ENCODE results near the gene AKAP13.

Gene AKAP13

DNA sequence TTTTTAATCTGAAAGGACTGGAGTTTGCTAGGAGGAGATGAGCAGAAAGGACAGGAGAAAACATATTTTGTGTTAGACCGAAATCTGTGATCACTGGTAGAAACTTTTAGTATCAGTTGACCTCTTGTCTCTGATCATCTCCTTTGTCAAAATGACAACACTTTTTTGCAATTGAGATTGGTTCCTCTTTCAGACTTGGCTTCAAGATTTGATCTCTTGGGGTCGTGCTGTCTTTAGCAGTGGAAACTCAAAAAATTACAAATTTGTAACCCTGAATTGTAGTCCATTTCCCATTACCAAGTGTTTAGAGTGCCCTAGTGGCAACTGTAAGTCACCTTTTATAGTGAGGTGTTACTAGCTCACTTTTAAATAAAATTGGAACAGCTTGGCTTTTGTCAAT lies 306.9 kb downstream of the AKAP13 start:
- H3K27ac ChIP-seq: peak overlapping the region in 4 of 11 experiments; percentile 2 to 36 (median 19); a peak in 4 of 22 replicates
- peaks cover 0 to 83% (median 0%) of the 10 kb centered on the region in 11 experiments; a peak in 7 of 22 replicates for H4K20me1 ChIP-seq
- H3K36me3 ChIP-seq: peaks cover 42 to 77% (median 73%) of the 10 kb centered on the region in 11 experiments
- no peak for TF ChIP-seq Cebpa-rat (IDR thresholded peaks at IDR 0.05)
- no peak overlapping the region for H3K9ac ChIP-seq
- no peaks in the 10 kb centered on the region for H3K27me3 ChIP-seq
- no peaks in the 10 kb centered on the region for H3K9me3 ChIP-seq (replicated peaks in 1 of 11)
- H3K4me2 ChIP-seq: peak overlapping the region in 7 of 11 experiments; percentile 3 to 37 (median 26); a peak in 9 of 22 replicates
- peaks cover 46 to 61% (median 55%) of the 10 kb centered on the region in 10 experiments for H3K4me1 ChIP-seq
- H3K4me3 ChIP-seq: no peak overlapping the region

DNA sequence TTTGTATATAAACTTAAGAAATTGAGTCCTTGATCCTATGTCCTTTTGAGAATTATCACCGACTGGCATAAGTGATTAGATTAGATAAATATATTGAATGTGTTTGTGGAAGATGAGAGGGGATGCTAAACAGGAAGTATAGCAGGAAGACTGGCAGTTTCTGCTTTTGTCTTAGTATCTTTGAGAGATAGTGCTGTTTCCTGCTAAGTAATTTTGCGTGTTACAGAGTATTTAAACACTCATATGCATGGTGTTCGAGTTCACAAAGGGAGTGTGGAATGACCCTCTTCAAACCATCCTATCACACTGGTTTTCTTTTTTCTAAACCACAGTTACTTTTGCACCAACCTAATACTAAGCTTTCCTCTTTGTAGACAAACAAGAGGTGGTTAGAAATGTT lies 308.3 kb downstream of the AKAP13 start:
- Histone ChIP-seq H3K27me3 (no peaks in the 10 kb centered on the region), H3K27ac (peak overlapping the region; percentile 67 to 92 (median 85); a peak in 21 of 22 replicates), H3K36me3 (peaks cover 42 to 77% (median 73%) of the 10 kb centered on the region in 11 experiments), H4K20me1 (peaks cover 0 to 81% (median 0%) of the 10 kb centered on the region in 11 experiments; a peak in 6 of 22 replicates), H3K9ac (peak overlapping the region in 10 of 11 experiments; percentile 40 to 88 (median 80); a peak in 13 of 22 replicates), H3K4me1 (peaks cover 55 to 75% (median 68%) of the 10 kb centered on the region in 10 experiments), H3K4me3 (peak overlapping the region in 2 of 10 experiments; percentile 9 to 35; a peak in 2 of 20 replicates), H3K4me2 (peak overlapping the region; percentile 74 to 95 (median 89)), H3K9me3 (replicated peaks in 1 of 11) (no peaks in the 10 kb centered on the region)
- TF ChIP-seq Cebpa-rat (IDR thresholded peaks at IDR 0.05): no peak

DNA sequence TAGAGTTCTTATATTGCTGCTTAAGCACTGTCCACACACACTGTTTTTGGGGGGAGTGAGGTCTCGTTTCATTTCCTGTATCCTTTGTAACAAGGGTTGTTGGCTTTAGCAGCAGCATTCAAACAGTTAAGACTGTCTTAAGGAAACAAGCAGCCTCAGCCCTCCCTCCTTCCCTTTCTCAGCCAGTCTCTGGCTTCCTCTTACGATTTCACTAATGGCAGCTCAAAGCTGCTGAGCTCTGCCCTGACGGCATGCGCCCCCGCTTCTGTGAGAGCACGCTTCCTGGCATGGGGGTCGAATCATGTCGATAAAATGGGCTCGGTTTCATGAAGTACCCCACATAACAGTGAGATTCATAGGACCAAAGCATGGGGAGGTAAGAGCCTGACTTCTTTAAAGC lies 309.3 kb downstream of the AKAP13 start:
- H3K36me3 ChIP-seq: peaks cover 42 to 77% (median 73%) of the 10 kb centered on the region in 11 experiments
- H3K4me2 ChIP-seq: peak overlapping the region; percentile 74 to 95 (median 89)
- peak overlapping the region; percentile 67 to 92 (median 85) for H3K27ac ChIP-seq
- no peaks in the 10 kb centered on the region for H3K27me3 ChIP-seq
- H3K4me3 ChIP-seq: peak overlapping the region; percentile 49 to 69 (median 60)
- peaks cover 0 to 81% (median 0%) of the 10 kb centered on the region in 11 experiments; a peak in 6 of 22 replicates for H4K20me1 ChIP-seq
- no peaks in the 10 kb centered on the region for H3K9me3 ChIP-seq (replicated peaks in 1 of 11)
- H3K4me1 ChIP-seq: peaks cover 55 to 80% (median 69%) of the 10 kb centered on the region in 10 experiments
- TF ChIP-seq Cebpa-rat (IDR thresholded peaks at IDR 0.05): no peak
- peak overlapping the region; percentile 76 to 88 (median 80) for H3K9ac ChIP-seq

DNA sequence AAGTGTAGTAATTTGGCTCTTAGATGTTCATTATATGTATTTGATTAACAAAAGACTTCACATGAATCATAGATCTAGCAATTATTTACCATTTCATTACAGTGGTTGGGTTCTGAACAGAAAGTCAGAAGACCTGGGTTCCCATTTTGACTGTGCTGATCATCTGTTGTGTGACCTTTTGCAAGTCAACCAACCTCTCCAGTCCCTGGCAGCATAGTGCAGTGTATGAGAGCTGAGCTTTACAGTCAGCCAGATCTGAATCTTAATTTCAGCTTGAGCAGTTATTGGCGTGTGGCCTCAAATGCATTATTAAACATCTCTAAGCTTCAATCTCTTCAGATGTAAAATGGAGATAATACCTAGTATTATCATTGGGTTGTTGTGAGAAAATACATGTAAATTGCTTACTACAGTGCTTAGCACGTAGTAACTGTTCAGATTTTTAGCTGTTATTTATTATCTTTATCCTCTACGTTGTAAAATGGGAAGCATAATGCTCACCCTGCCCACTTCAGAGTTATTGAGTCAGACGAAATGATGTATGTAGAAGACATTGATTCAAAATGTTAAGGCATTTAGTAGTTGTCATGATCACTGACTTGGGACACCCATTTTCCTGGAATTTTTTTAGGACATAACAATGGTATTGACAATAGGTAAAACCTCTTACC lies 310.3 kb downstream of the AKAP13 start:
- peaks cover 55 to 80% (median 67%) of the 10 kb centered on the region in 10 experiments for H3K4me1 ChIP-seq
- H3K4me2 ChIP-seq: peak overlapping the region; percentile 74 to 95 (median 89)

DNA sequence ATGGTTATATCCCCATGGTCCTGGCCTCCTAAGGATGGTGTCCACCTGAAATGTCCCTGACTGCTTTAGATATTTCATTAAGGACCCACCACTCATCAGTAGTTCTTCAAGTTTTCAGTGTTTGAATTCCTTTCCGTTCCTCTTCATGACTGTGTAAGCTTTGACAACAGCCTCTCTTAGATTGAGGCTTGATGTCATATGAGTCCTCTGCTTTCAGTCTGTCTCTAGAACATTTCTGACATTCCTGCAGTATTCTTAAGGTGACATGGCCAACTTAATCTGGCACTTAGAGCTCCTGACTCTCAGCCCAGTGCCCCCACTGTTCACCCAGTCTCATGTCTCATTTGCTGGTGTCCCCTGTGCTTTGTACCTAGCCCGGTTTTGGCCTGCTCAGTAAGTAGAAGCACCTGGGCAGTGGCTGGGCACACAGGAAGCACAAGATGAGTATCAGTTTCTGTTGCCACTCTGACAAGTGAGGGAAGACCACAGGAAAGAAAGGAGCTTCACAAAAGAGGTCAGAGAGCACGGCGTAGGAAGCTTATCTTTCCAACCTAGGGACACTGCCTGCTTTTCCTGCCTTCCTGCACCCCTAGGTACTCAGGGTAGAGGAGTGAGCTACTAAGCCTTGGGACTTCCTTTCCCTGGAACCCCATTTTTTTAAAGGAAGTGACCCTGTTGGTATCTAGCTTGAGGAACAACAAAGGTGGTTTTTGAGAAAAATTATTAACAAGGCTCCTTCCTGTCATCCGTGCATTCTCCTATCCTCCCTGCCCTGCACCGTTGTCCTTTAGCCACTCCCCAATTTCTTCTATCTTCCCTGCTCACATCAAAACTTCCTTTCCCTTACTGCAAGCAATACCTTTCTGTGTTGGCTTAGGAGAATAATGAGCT lies 311.2 kb downstream of the AKAP13 start:
- Histone ChIP-seq H3K27me3 (no peaks in the 10 kb centered on the region), H4K20me1 (peaks cover 0 to 82% (median 0%) of the 10 kb centered on the region in 11 experiments; a peak in 6 of 22 replicates), H3K4me1 (peaks cover 55 to 74% (median 65%) of the 10 kb centered on the region in 10 experiments), H3K9ac (peak overlapping the region in 7 of 11 experiments; percentile 0 to 43 (median 24); a peak in 6 of 22 replicates), H3K9me3 (replicated peaks in 1 of 11) (no peaks in the 10 kb centered on the region), H3K4me2 (peak overlapping the region; percentile 74 to 95 (median 89)), H3K36me3 (peaks cover 44 to 77% (median 73%) of the 10 kb centered on the region in 11 experiments), H3K27ac (peak overlapping the region; percentile 12 to 92 (median 85); a peak in 17 of 22 replicates), H3K4me3 (peak overlapping the region in 7 of 10 experiments; percentile 55 to 69 (median 62); a peak in 9 of 20 replicates)
- TF ChIP-seq Cebpa-rat (IDR thresholded peaks at IDR 0.05): no peak

More for the DNA sequence above, 310.3 kb downstream of the AKAP13 start:
- Histone ChIP-seq H3K36me3 (peaks cover 42 to 77% (median 73%) of the 10 kb centered on the region in 11 experiments), H3K27ac (peak overlapping the region; percentile 67 to 92 (median 85); a peak in 21 of 22 replicates), H3K4me3 (peak overlapping the region; percentile 49 to 69 (median 60); a peak in 18 of 20 replicates), H3K27me3 (no peaks in the 10 kb centered on the region), H3K9ac (peak overlapping the region; percentile 76 to 88 (median 80); a peak in 19 of 22 replicates), H3K9me3 (replicated peaks in 1 of 11) (no peaks in the 10 kb centered on the region), H4K20me1 (peaks cover 0 to 82% (median 0%) of the 10 kb centered on the region in 11 experiments; a peak in 6 of 22 replicates)
- no peak for TF ChIP-seq Cebpa-rat (IDR thresholded peaks at IDR 0.05)

DNA sequence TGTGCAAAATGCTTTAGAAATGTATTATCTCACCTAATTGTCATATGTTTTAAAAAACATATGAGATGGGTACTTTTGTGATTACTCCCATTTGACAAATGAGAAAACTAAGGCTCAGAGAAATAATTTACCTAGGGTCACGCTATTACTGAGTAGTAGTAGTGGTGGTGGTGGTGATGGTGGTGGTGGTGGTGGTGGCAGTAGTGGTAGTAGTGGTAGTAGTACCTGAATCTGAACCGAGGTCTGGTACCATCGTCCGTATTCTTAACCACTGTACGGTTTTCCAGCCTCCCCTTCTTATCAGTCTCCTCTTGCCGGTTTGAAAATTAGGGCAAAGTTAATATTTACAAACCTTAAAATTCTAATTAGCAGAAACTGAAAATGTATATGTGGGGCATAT lies 311.9 kb downstream of the AKAP13 start:
- Histone ChIP-seq H3K27me3 (no peaks in the 10 kb centered on the region), H3K4me1 (peaks cover 54 to 68% (median 58%) of the 10 kb centered on the region in 10 experiments), H3K9ac (no peak overlapping the region), H4K20me1 (peaks cover 0 to 82% (median 0%) of the 10 kb centered on the region in 11 experiments; a peak in 6 of 22 replicates), H3K4me2 (peak overlapping the region; percentile 74 to 95 (median 89); a peak in 21 of 22 replicates), H3K9me3 (replicated peaks in 1 of 11) (no peaks in the 10 kb centered on the region), H3K27ac (peak overlapping the region in 2 of 11 experiments; percentile 41 to 85; a peak in 3 of 22 replicates), H3K4me3 (no peak overlapping the region), H3K36me3 (peaks cover 48 to 77% (median 74%) of the 10 kb centered on the region in 11 experiments)
- TF ChIP-seq Cebpa-rat (IDR thresholded peaks at IDR 0.05): no peak

DNA sequence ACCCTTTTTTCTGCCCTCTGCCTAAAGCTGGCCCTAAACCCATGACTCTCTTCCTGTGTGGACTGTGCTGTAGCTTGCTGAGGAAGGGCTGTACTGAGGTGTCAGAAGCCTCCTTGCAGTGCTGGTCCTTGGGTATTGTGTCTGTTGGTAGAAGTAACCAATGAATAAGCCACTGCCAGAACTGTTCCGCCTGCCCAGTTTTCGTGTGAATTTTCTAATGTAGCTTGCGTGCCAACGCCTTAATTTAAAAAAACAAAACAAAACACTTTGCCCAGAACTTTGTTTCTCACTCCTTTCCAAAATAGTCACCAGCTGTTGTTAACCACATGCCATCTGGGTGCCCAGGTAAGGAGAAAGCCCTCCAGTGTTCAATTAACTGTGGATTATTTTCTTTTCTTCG lies 312.5 kb downstream of the AKAP13 start:
- peak overlapping the region in 1 of 11 experiments; percentile 43; a peak in 1 of 22 replicates for H3K9ac ChIP-seq
- H3K36me3 ChIP-seq: peaks cover 48 to 77% (median 74%) of the 10 kb centered on the region in 11 experiments
- TF ChIP-seq Cebpa-rat (IDR thresholded peaks at IDR 0.05): no peak
- peak overlapping the region in 1 of 10 experiments; percentile 16; a peak in 1 of 20 replicates for H3K4me3 ChIP-seq
- H4K20me1 ChIP-seq: peaks cover 0 to 82% (median 0%) of the 10 kb centered on the region in 11 experiments; a peak in 5 of 22 replicates
- peak overlapping the region; percentile 74 to 95 (median 89) for H3K4me2 ChIP-seq
- peaks cover 49 to 62% (median 52%) of the 10 kb centered on the region in 10 experiments for H3K4me1 ChIP-seq
- H3K27ac ChIP-seq: peak overlapping the region in 7 of 11 experiments; percentile 0 to 41 (median 33); a peak in 9 of 22 replicates
- no peaks in the 10 kb centered on the region for H3K9me3 ChIP-seq (replicated peaks in 1 of 11)
- no peaks in the 10 kb centered on the region for H3K27me3 ChIP-seq

DNA sequence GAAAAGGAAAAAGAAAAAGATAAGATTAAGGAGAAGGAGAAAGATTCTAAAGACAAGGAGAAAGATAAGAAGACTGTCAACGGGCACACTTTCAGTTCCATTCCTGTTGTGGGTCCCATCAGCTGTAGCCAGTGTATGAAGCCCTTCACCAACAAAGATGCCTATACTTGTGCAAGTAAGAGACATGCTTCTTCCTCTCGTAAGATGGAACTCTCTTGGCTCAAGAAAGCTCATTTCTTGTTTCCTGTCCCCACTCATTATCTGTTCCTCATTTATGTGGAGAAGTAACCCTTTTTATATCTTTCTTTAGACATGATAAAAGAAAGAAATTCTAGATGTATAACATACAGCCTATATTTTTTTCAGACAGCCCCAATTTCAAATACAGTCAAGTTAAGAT lies 312.9 kb downstream of the AKAP13 start:
- Histone ChIP-seq H3K9me3 (replicated peaks in 1 of 11) (no peaks in the 10 kb centered on the region), H3K27ac (peak overlapping the region in 7 of 11 experiments; percentile 0 to 41 (median 33); a peak in 9 of 22 replicates), H3K9ac (peak overlapping the region in 1 of 11 experiments; percentile 43; a peak in 1 of 22 replicates), H3K4me1 (peaks cover 45 to 58% (median 50%) of the 10 kb centered on the region in 10 experiments), H3K4me3 (peak overlapping the region in 1 of 10 experiments; percentile 16; a peak in 1 of 20 replicates), H3K27me3 (no peaks in the 10 kb centered on the region), H3K36me3 (peaks cover 52 to 79% (median 77%) of the 10 kb centered on the region in 11 experiments), H4K20me1 (peaks cover 0 to 83% (median 0%) of the 10 kb centered on the region in 11 experiments; a peak in 6 of 22 replicates), H3K4me2 (peak overlapping the region; percentile 74 to 95 (median 89); a peak in 20 of 22 replicates)
- TF ChIP-seq Cebpa-rat (IDR thresholded peaks at IDR 0.05): no peak

Measured in BLaER1 treated with 17β-estradiol and CSF1 and Interleukin-3, amounts not matched to agents 10 nM and 100 nM (cell line).